KMS-11 (cell line): ENCODE results near the gene SH3GL2.
"Not testable (repeated sequence)": the region's sequence is repeated elsewhere in the genome, so short reads cannot be mapped to it uniquely, and the experiment has no call there.

Source experiments
- H2AFZ ChIP-seq: fragments of 200-600 bp; sonication (generic); 2 replicates; pipeline ENCODE4 v1.6.1; 2016; ENCODE audit warnings: antibody characterized with exemption, mixed run types, low read depth
- H3K27ac ChIP-seq: fragments of 200-600 bp; sonication (generic); 2 replicates; pipeline ENCODE4 v1.6.1; 2016; ENCODE audit warnings: mild to moderate bottlenecking, mixed run types
- H3K27me3 ChIP-seq: fragments of 200-600 bp; sonication (generic); 2 replicates; pipeline ENCODE4 v1.6.1; 2017; ENCODE audit warnings: mild to moderate bottlenecking, low read depth, mixed run types, moderate library complexity; ENCODE audit not compliant: insufficient read depth
- H3K36me3 ChIP-seq: fragments of 200-600 bp; sonication (generic); 2 replicates; pipeline ENCODE4 v1.6.1; 2017; ENCODE audit warnings: mild to moderate bottlenecking, mixed run types; ENCODE audit not compliant: insufficient read depth
- H3K4me1 ChIP-seq: fragments of 200-600 bp; sonication (generic); 2 replicates; pipeline ENCODE4 v1.6.1; 2016; ENCODE audit warnings: mild to moderate bottlenecking, low read depth, mixed run types; ENCODE audit not compliant: poor library complexity, severe bottlenecking
- H3K4me2 ChIP-seq: fragments of 200-600 bp; sonication (generic); 2 replicates; pipeline ENCODE4 v1.7.0; 2016; ENCODE audit warnings: mild to moderate bottlenecking, mixed run types
- H3K4me3 ChIP-seq: fragments of 200-600 bp; sonication (generic); IDR thresholded peaks from 2 replicates; pipeline ENCODE4 v1.6.1; 2017; ENCODE audit warnings: low read depth, low read length, mixed read lengths; ENCODE audit not compliant: insufficient read depth
- H3K79me2 ChIP-seq: fragments of 200-600 bp; sonication (generic); 2 replicates; pipeline ENCODE4 v1.6.1; 2016; ENCODE audit warnings: low read depth, mixed run types; ENCODE audit not compliant: insufficient read depth
- H3K9ac ChIP-seq: fragments of 200-600 bp; sonication (generic); 2 replicates; pipeline ENCODE4 v1.6.1; 2016; ENCODE audit warnings: mild to moderate bottlenecking, mixed run types
- H4K20me1 ChIP-seq: fragments of 200-600 bp; sonication (generic); 2 replicates; pipeline ENCODE4 v1.6.1; 2016; ENCODE audit warnings: mild to moderate bottlenecking, mixed run types; ENCODE audit not compliant: insufficient read depth
- CTCF ChIP-seq: fragments of 200-600 bp; sonication (generic); conservative IDR thresholded peaks from 2 replicates; pipeline ENCODE4 v1.6.1; 2017; ENCODE audit warnings: low read depth, mild to moderate bottlenecking, antibody characterized with exemption, low read length, moderate library complexity, mixed read lengths

Gene SH3GL2

GRCh38 chr9:17764306-17764705, 185.4 kb downstream of the SH3GL2 start:
- Histone ChIP-seq H3K27me3 (no peaks in the 10 kb centered on the region), H3K79me2 (no peaks in the 10 kb centered on the region), H3K4me3 (no peak overlapping the region), H3K9ac (no peak overlapping the region), H3K36me3 (no peaks in the 10 kb centered on the region), H3K4me2 (no peak overlapping the region), H4K20me1 (no peaks in the 10 kb centered on the region), H3K27ac (no peak overlapping the region), H3K4me1 (no peaks in the 10 kb centered on the region), H2AFZ (no peak overlapping the region)
- TF ChIP-seq CTCF, result no peak

GRCh38 chr9:17765131-17765530, 186.3 kb downstream of the SH3GL2 start:
- not testable (repeated sequence) for H4K20me1 ChIP-seq, H3K79me2 ChIP-seq

GRCh38 chr9:17772223-17772622, 193.4 kb downstream of the SH3GL2 start:
- no peaks in the 10 kb centered on the region for H3K27me3 ChIP-seq
- H3K4me1 ChIP-seq, result no peaks in the 10 kb centered on the region
- no peaks in the 10 kb centered on the region for H3K36me3 ChIP-seq
- TF ChIP-seq CTCF, result no peak
- no peaks in the 10 kb centered on the region for H4K20me1 ChIP-seq
- no peak overlapping the region for H3K9ac ChIP-seq
- no peak overlapping the region for H3K4me2 ChIP-seq
- no peak overlapping the region for H2AFZ ChIP-seq
- no peak overlapping the region for H3K4me3 ChIP-seq
- no peak overlapping the region for H3K27ac ChIP-seq
- no peaks in the 10 kb centered on the region for H3K79me2 ChIP-seq

More at GRCh38 chr9:17765131-17765530, 186.3 kb downstream of the SH3GL2 start:
- H3K4me3 ChIP-seq, H3K4me2 ChIP-seq, H3K9ac ChIP-seq, H3K27me3 ChIP-seq, H3K36me3 ChIP-seq, H3K4me1 ChIP-seq, H3K27ac ChIP-seq, H2AFZ ChIP-seq: not testable (repeated sequence)

- Histone ChIP-seq H4K20me1 (no peaks in the 10 kb centered on the region), H2AFZ (no peak overlapping the region), H3K4me2 (no peak overlapping the region), H3K36me3 (no peaks in the 10 kb centered on the region), H3K9ac (no peak overlapping the region), H3K27ac (no peak overlapping the region), H3K4me3 (no peak overlapping the region), H3K79me2 (no peaks in the 10 kb centered on the region), H3K27me3 (no peaks in the 10 kb centered on the region), H3K4me1 (no peaks in the 10 kb centered on the region)
- no peak for TF ChIP-seq CTCF
These were observed 196.8 kb downstream of the SH3GL2 start for GRCh38 chr9:17775656-17776055.

- no peaks in the 10 kb centered on the region for H3K79me2 ChIP-seq
- H3K36me3 ChIP-seq, result no peaks in the 10 kb centered on the region
- no peak overlapping the region for H3K27ac ChIP-seq
- no peaks in the 10 kb centered on the region for H4K20me1 ChIP-seq
- TF ChIP-seq CTCF, result no peak
- no peak overlapping the region for H3K4me3 ChIP-seq
- H3K4me1 ChIP-seq, result no peaks in the 10 kb centered on the region
- no peak overlapping the region for H2AFZ ChIP-seq
- no peak overlapping the region for H3K9ac ChIP-seq
- H3K27me3 ChIP-seq, result no peaks in the 10 kb centered on the region
- H3K4me2 ChIP-seq, result no peak overlapping the region
These were observed 197.9 kb downstream of the SH3GL2 start for GRCh38 chr9:17776735-17777134.
